Measurements from ENCODE around the gene CRYBG2.

DNA sequence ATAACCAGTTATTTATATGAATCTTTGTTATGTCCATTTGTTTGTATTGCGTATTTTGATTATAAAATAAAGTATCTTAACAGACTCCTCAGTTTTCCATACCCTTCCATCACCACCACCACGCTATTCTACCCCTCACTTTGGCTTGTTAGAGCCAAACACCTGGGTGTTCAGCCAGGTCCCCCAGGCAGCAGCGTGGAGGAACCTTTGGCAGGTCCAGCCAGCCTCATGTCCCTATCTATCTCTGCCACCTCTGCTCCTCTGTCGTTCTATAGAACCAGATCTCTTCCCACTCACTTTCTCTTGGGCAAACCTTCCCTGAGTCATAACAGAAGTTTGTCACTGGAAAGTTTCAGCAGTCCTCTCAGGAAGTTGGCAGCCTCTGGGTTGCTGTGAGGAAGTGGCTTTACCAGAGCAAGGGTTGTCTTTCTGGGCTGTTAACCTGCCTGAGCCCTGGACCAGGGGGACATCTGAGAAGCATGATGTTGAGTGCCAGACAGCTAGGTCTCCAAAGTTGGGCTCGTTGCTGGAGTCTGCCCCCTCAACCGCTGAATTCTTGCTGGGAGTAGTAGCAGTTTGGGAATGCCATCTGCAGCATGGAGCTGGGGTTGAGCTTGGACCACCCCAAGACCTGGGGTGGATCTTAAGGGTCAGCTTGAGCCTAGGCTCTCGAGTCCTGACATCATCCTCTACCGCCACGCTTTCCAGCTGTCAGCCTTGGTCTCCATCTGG, 75.0 kb downstream of the CRYBG2 start:
- no peak for TF ChIP-seq CTCF (conservative IDR thresholded peaks at IDR 0.05)
- TF ChIP-seq ZFX (IDR thresholded peaks at IDR 0.05), result no peak

All from C4-2B (cell line).